Upper lobe of left lung (tissue), 6 donors: ENCODE results near the gene HCST. TPM values are rescaled to one million over a fixed set of nuclear protein-coding genes. Genes with fewer than 3 reads are reported as not detected.

ENCODE experiments used
- ATAC-seq, 2 donors: fragments of 200-7000 bp; cut with Tn5 transposase; one replicate each; pipeline ENCODE4 v1.9.1; 2022; ENCODE audit warnings: mild to moderate bottlenecking in 2 of 2, moderate library complexity in 2 of 2; ENCODE audit not compliant: low FRiP score in 2 of 2
- DNase-seq, 2 donors: peaks; one replicate each; pipeline ENCODE4 v3.0.0-alpha.2; 2019 to 2020
- H3K27ac ChIP-seq, 4 donors: fragments of 200-600 bp; sonication (generic); one replicate each; pipeline ENCODE4 v1.5.1; 2016 to 2019
- H3K27me3 ChIP-seq, 4 donors: fragments of 200-600 bp; sonication (generic); one replicate each; pipeline ENCODE4 v1.5.1; 2017 to 2019
- H3K36me3 ChIP-seq, 4 donors: fragments of 200-600 bp; sonication (generic); one replicate each; pipeline ENCODE4 v1.5.1; 2016 to 2019
- H3K4me1 ChIP-seq, 4 donors: fragments of 200-600 bp; sonication (generic); one replicate each; pipeline ENCODE4 v1.5.1; 2018 to 2019
- H3K4me3 ChIP-seq, 4 donors: fragments of 200-600 bp; sonication (generic); one replicate each; pipeline ENCODE4 v1.5.1; 2017 to 2019; ENCODE audit warnings: mild to moderate bottlenecking in 2 of 4, moderate library complexity in 1 of 4
- H3K9me3 ChIP-seq, 4 donors: fragments of 200-600 bp; sonication (generic); one replicate each; pipeline ENCODE4 v1.5.1; 2018 to 2019
- CTCF ChIP-seq, 6 experiments: fragments of 450-650 bp in 4 of 6; fragments of 200-600 bp in 2 of 6; sonication (generic) in 2 of 6; IDR thresholded peaks; one replicate each; pipeline ENCODE4 v1.5.1; 2016 to 2019; ENCODE audit warnings: antibody characterized with exemption in 6 of 6
- EP300 ChIP-seq, 4 donors: sonication (generic); formaldehyde crosslinking; IDR thresholded peaks; one replicate each; pipeline ENCODE4 v1.5.1; 2017; ENCODE audit warnings: antibody characterized with exemption in 4 of 4, control low read depth in 2 of 4
- POLR2A ChIP-seq, 4 donors: fragments of 450-650 bp; IDR thresholded peaks; one replicate each; pipeline ENCODE4 v1.5.1; 2016 to 2017; ENCODE audit warnings: antibody characterized with exemption in 4 of 4, mild to moderate bottlenecking in 2 of 4
- POLR2AphosphoS5 ChIP-seq, 2 donors: sonication (generic); formaldehyde crosslinking; IDR thresholded peaks; one replicate each; pipeline ENCODE4 v1.5.1; 2017; ENCODE audit warnings: antibody characterized with exemption in 2 of 2
- WGBS, 2 donors: methylation state at CpG; one replicate each; pipeline ENCODE4 v1.1.5; 2017 to 2018; 5-methylcytosine and 5-hydroxymethylcytosine counted together
- total RNA-seq, 6 donors: library from RNA; depleted of rRNA in 4 of 6; stranded (reverse); fragments of >200 nt in 4 of 6; gene quantifications; one replicate each; pipeline versions ENCODE4 v1.1.0 to v1.2.1, GENCODE V29; 2016 to 2021
- donor health status: DM: no; HTN: no; CAD: no; lungs with moderate emphysema.
- donor health status: DM: no; HTN: yes; CAD: no; lungs with severe emphysema.

Gene HCST
- total RNA-seq: 10 to 100 TPM in 5 of 6 donors, not detected in 1; 10.2 to 40.8 (median 19.9) TPM

GRCh38 chr19:35901854-35902661 lies at the start of gene HCST:
TSS of gene HCST (plus strand) at chr19:35902529. CDS start at chr19:35902594, 65 bp downstream.
- WGBS, 2 donors: 22 to 23% methylated on average over 6 of the region's 6 CpGs
- Histone ChIP-seq H3K4me1 (peaks cover 26 to 56% (median 41%) of the 10 kb centered on the region in 4 donors), H3K27ac (peak within 1 kb of the TSS; percentile 81 to 93 (median 92)), H3K9me3 (no peaks in the 10 kb centered on the region), H3K4me3 (peak within 1 kb of the TSS in 3 of 4 donors; percentile 21 to 62 (median 33)), H3K27me3 (no peaks in the 10 kb centered on the region), H3K36me3 (peaks cover 0 to 6% (median 2%) of the 10 kb centered on the region in 4 donors)
- DNase-seq (no peak), ATAC-seq (no peak)
- no peak for TF ChIP-seq POLR2A (IDR thresholded peaks at IDR 0.05)
- no peak for TF ChIP-seq EP300 (IDR thresholded peaks at IDR 0.05)
- no peak for TF ChIP-seq CTCF (IDR thresholded peaks at IDR 0.05)
- TF ChIP-seq POLR2AphosphoS5 (IDR thresholded peaks at IDR 0.05): no peak

- Histone ChIP-seq H3K36me3 (no peaks in the 10 kb centered on the region), H3K27ac (no peak overlapping the region), H3K4me1 (peaks cover 9 to 15% (median 12%) of the 10 kb centered on the region in 4 donors), H3K4me3 (no peak overlapping the region), H3K9me3 (no peaks in the 10 kb centered on the region), H3K27me3 (peaks cover 0 to 32% (median 14%) of the 10 kb centered on the region in 4 donors)
- TF ChIP-seq EP300 (IDR thresholded peaks at IDR 0.05): no peak
- no peak for TF ChIP-seq POLR2AphosphoS5 (IDR thresholded peaks at IDR 0.05)
- no peak for TF ChIP-seq POLR2A (IDR thresholded peaks at IDR 0.05)
- no peak for TF ChIP-seq CTCF (IDR thresholded peaks at IDR 0.05)
- 63 to 73% methylated on average over 8 of the region's 8 CpGs for WGBS, 2 donors
- DNase-seq (no peak), ATAC-seq (no peak)
Measured at GRCh38 chr19:35853038-35853756, 49.1 kb upstream of the HCST start.

GRCh38 chr19:35856546-35857149 lies 45.7 kb upstream of the HCST start, which contains the start of gene KIRREL2:
TSS of gene KIRREL2 (plus strand) at chr19:35856911. CDS start at chr19:35857120, 209 bp downstream.
- ATAC-seq (peak in 1 of 2 donors; percentile 37), DNase-seq (peak in 1 of 2 donors; percentile 88)
- Histone ChIP-seq H3K27me3 (peaks cover 0 to 41% (median 20%) of the 10 kb centered on the region in 4 donors), H3K36me3 (no peaks in the 10 kb centered on the region), H3K9me3 (no peaks in the 10 kb centered on the region), H3K27ac (no peak within 1 kb of the TSS), H3K4me3 (peak within 1 kb of the TSS in 3 of 4 donors; percentile 37 to 53 (median 52)), H3K4me1 (peaks cover 9 to 23% (median 16%) of the 10 kb centered on the region in 4 donors)
- TF ChIP-seq CTCF (IDR thresholded peaks at IDR 0.05) (no peak), EP300 (IDR thresholded peaks at IDR 0.05) (no peak), POLR2AphosphoS5 (IDR thresholded peaks at IDR 0.05) (no peak), POLR2A (IDR thresholded peaks at IDR 0.05) (no peak)
- WGBS, 2 donors: 1 to 2% methylated on average over 33 to 42 of the region's 42 CpGs

GRCh38 chr19:35858311-35858710 lies 44.0 kb upstream of the HCST start:
- no peak for DNase-seq
- H3K4me1 ChIP-seq: peaks cover 9 to 23% (median 16%) of the 10 kb centered on the region in 4 donors
- WGBS, 2 donors: 75 to 80% methylated on average over 1 to 6 of the region's 6 CpGs

More at GRCh38 chr19:35858311-35858710, 44.0 kb upstream of the HCST start:
- ATAC-seq: no peak
- no peaks in the 10 kb centered on the region for H3K36me3 ChIP-seq
- H3K27me3 ChIP-seq: peaks cover 0 to 44% (median 21%) of the 10 kb centered on the region in 4 donors
- no peak for TF ChIP-seq EP300 (IDR thresholded peaks at IDR 0.05)
- no peak for TF ChIP-seq CTCF (IDR thresholded peaks at IDR 0.05)
- TF ChIP-seq POLR2A (IDR thresholded peaks at IDR 0.05): no peak
- no peak for TF ChIP-seq POLR2AphosphoS5 (IDR thresholded peaks at IDR 0.05)
- H3K27ac ChIP-seq: no peak overlapping the region
- H3K4me3 ChIP-seq: no peak overlapping the region
- H3K9me3 ChIP-seq: no peaks in the 10 kb centered on the region
